Renal cortex interstitium (tissue), 11 donors: ENCODE data around the gene PBX2. TPM values are rescaled to one million over a fixed set of nuclear protein-coding genes. Genes with fewer than 3 reads are reported as not detected.

Source experiments
- DNase-seq, 11 donors: peaks; one replicate each; pipeline ENCODE4 v3.0.0-alpha.2; 2013; ENCODE audit warnings: low read depth in 9 of 11, low spot score in 4 of 11; ENCODE audit errors: extremely low read depth in 1 of 11
- polyA plus RNA-seq, 3 donors: library from polyadenylated mRNA; unstranded; fragments of 120-200 nt; gene quantifications; one replicate each; pipeline ENCODE4 v1.2.1, GENCODE V29; 2013; ENCODE audit not compliant: insufficient read length in 3 of 3

The PBX2 gene
- polyA plus RNA-seq, 3 donors, result 173 to 193 (median 191) TPM

DNA sequence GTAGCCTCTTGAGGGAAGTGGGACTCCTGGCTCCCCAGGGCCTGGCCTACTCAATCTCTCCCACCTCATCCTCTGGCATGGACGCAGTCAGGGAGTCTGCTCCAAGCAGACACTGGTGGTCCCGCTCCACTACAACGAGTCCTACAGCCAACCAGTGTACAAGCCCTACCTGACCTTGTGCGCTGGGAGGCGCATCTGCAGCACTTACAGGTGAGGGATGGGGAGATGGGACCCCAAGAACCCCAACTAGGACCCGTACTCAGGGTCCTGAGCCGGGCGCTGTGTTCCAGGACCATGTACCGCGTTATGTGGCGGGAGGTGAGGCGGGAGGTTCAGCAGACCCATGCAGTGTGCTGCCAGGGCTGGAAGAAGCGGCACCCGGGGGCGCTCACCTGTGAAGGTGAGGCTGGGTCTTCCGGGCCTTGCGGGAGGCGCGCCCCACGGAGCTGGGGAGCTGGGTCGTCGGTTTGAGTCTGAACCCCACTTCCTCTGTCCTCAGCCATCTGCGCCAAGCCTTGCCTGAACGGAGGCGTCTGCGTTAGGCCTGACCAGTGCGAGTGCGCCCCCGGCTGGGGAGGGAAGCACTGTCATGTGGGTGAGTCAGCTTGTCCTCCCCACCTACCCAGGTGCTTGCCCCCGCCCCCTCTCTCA lies 23.5 kb downstream of the PBX2 start:
- no peak for DNase-seq

DNA sequence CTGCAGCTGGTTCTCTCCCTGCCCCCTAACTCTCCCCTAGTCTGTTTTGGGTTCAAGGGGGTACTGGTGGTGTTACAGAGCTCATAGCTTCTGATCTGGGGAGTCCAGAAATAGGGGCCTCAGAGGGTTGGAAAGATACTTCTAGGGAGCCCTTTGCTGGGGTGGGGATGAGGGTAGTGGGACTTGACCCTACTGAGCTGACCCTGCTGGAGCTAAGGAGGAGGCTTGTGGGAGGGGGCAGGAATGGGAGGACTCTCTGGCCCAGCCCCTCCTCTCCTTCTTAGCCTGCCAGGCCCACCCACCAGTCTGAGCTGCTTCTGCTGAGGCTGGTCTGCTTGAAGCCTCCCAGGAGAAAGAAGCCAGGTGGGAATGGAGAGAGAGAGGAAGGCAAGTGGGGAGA lies 25.7 kb downstream of the PBX2 start, which contains the start of gene EGFL8:
Gene EGFL8, plus strand, starts transcription at position 301 of the 400 bp plus-strand sequence. CDS start 1,571 bp downstream, outside the sequence.
- DNase-seq, result no peak

GRCh38 chr6:32163559-32164258 lies 26.3 kb downstream of the PBX2 start:
- DNase-seq, result no peak

DNA sequence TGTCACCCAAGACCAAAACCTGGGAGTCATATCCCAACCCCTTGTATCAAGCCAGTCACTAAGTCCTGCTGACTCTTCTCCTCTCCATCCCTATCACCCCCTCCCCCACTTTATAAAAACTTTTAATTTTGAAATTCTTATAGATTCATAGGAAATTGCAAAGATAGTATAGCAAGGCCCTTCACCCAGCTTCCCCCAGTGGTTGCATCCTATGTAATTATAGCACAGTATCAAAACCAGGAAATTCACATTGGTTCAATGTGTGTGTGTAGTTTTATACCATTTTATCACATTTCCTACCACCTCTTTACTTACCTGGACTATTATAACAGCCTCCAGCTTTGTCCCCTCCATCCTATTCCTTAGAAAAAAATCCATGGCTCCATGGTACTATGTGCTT lies 31.9 kb downstream of the PBX2 start:
- no peak for DNase-seq

DNA sequence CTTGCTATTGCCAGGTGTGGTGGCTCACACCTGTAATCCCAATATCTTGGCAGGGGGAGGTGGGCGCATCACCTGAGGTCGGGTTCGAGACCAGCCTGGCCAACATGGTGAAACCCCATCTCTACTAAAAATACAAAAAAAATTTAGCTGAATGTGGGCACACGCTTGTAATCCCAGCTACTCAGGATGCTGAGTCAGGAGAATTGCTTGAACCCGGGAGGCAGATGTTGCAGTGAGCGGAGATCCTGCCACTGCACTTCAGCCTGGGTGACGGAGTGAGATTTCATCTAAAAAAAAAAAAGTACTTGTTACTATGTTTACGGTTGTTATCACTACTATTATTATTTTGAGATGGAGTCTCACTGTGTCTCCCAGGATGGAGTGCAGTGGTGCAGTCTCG lies 33.1 kb downstream of the PBX2 start:
- no peak for DNase-seq

- peak in 2 of 11 donors; percentile 73 to 82 for DNase-seq
These were observed 35.4 kb downstream of the PBX2 start for GRCh38 chr6:32154514-32155161.

DNA sequence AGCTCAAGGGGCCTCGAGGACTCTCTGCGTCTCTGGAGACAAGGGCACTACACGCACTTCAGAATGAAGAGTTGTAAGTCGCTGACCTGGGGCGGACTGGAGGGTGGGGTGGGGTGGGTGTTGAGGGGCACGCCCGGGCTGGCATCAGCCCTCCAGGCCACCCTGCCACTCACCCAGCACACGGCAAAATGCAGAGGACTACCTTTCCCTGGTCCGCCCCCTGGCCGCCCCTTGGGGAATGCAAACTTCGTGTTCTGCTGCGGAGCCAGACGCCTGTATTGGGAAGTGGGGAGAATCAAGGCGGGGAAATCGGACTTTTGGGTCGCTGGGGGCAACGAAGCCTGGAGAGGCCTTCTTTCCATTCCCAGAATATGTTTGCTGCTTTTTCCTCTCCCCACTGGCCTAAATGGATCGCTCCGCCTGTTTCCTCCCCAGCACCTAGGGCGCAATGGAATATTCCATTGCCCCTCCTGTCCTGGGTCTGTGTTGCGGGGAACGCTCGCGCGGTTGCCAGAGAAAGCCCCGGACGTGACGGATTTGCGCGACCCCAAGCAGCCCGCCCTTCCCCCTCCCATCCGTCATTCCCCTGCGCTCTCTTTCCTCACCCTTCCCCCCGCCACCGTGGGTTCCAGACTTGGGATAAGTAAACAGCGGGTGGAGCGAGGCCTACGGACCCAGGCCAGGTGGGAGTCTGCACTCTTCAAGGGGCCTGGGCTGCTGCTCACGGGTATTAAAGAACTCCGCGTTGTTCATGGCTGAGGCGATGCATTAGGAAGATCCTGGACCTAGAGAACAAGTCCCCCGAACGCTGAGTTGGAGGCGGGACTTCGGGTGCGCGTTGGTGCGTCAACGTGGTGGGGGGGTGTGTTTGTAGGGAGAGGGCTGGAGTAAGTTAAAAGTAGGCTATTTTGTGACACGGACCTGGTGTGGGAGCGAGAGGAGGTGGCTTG lies 36.2 kb downstream of the PBX2 start, which contains the start of gene PPT2:
Gene PPT2, plus strand, starts transcription at position 578 of the 950 bp plus-strand sequence. CDS start 454 bp downstream, outside the sequence.
- peak; percentile 89 to 95 (median 91) for DNase-seq

DNA sequence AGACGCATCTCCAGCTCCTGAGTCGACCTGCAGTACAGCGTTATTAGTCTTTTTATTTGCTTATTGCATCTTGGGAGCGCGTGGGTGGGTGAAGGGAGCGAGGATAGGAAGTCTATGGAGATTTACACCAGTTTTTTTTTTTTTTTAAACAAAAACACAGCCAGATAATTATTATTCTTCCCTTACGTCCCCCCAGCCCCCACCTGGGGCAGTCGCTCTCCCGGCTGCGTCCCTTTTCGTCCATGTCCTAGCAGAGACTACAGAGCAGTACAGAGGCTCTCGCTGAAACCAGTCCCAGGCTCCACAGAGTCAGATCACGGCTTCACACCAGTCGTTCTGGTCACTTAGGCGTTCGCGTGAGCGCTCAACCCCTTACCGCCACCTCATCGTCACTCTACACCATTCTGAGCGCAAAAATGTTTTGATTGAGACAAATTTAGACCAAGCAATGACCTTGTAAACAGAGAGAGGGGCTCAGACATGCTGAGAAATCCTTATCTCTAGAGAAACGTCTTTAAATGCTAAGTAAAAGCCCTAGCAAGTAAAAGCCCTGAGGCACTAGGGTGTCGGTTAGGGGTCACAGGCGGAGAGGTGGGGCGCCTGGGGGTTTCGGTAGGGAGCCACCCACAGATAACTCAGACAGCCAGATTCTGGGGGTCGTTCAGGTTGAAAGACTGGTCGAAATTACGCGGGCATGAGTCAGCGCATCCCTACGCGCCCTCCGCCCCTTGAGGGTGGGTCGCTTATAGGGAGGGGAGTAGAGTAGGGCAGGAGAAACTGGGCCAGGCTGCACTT lies 37.0 kb downstream of the PBX2 start:
- no peak for DNase-seq

GRCh38 chr6:32151863-32152768 lies 37.9 kb downstream of the PBX2 start, which contains the start of gene PRRT1:
PRRT1 (minus strand) TSS chr6:32151939; CDS start chr6:32151827, 112 bp downstream.
- DNase-seq, result no peak

DNA sequence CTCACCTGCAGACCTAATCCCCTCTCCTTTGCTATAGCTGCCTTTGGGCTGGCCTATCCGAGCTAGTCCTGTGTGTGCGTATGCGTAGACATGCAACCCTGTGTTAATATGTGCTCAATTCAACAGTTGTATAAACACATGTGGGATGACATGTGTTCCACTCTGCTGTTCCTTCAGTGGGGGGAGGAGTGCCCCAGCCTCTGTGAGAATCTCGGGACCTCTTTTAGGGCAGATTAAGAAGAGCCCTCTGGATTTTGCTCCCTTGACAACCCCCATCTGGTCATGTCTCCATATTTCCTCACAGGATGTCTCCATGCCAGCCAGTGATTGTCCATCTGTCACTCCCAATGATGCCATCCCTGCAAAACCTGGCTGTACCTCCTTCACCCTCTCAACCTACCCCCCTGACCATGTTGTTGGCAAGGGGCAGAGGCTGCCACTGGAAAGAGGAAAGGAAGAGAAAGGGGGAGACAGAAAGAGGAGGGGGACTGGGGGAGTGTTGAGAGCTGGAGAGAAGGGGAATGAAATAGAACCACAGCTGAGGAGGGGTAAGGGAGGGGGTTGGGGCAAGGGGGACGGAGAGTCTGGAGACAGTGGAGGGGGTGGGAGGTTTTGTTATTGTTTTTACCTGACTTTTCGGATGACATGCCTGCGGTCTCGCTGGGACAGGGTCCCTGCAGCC lies 38.7 kb downstream of the PBX2 start:
- DNase-seq, result no peak

- DNase-seq, result no peak
These were observed 39.8 kb downstream of the PBX2 start for GRCh38 chr6:32149932-32150870.

DNA sequence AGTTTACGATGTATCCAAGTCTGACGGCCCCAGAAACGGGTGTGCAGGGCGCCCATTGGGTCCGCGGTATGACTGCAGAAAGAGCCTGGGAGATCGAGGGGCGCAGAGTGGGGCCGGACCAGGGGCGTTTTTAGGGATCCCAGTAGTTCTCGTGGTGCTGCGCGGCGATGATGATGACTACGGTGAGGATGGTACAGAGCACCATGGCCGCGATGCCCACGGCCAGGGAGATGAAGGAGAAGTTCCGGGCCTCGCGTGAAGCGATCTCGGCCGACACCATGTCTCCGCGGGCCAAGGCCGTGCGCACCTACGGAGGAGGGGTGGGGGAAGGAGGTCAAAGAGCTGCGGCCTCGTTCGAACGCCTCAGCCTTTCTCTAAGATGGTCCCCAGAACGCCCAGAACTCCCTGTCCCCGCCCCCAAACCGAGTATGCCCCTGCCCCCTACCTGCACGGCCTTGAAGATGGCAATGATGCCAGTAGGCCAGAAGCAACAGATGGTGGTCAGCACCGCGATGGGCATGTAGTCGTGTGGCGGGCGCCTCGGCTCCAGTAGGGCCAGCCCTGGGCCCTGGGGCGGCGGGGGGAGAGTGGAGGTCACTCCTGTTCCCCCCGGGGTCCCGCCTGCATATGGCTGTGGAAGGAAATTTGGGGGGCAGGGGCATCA lies 40.8 kb downstream of the PBX2 start:
- DNase-seq, result no peak

GRCh38 chr6:32148289-32149091 lies 41.5 kb downstream of the PBX2 start:
- DNase-seq, result peak in 7 of 11 donors; percentile 57 to 83 (median 66)
